Kasumi-1 (cell line): ENCODE data around the gene NPBWR2.
"Not testable (repeated sequence)": the region's sequence is repeated elsewhere in the genome, so short reads cannot be mapped to it uniquely, and the experiment has no call there.

Source experiments
- DNase-seq, 2 experiments: peaks; one replicate each; lab custom pipeline; 2025; lab: John Stamatoyannopoulos, UW

The NPBWR2 gene

DNA sequence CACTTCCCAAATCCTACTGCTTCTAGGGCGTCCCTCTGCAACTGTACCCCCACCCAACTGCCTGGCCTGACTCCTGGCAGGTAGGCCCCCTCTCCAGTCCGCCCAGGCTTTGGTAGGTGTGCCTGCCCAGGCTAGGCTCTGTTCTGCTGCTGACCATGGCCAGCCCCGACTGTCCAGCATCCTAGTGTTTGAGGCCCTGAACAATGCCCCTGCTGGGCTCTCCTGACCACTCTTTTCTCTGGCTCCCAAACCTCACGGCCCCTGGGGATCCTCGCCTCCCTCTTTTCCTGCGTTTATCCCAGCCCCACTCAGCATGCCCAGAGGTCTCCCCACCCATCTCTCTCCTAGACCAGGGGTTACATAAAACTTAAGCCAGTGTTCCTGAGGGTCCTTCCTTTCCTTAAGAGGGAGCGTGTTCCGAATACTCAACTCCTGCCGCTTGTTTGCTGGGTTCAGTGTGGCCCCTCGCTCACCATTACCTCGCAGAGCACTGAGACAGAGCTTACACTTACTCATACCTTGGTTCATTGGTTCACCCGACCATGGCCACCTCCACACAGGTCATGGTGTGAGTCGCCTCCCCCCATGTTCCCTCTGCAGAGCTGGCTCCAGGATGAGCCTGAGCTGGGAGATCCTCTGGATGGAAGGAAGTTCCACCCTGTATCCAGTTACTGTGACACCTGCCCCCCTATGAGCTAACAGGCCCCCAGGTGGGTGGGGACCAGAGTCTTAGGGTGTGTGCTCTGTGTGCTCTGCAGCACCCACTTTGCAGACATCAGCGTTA lies 35.8 kb upstream of the NPBWR2 start:
- DNase-seq: no peak

GRCh38 chr20:64142590-64142989 lies 35.2 kb upstream of the NPBWR2 start:
- DNase-seq: no peak

DNA sequence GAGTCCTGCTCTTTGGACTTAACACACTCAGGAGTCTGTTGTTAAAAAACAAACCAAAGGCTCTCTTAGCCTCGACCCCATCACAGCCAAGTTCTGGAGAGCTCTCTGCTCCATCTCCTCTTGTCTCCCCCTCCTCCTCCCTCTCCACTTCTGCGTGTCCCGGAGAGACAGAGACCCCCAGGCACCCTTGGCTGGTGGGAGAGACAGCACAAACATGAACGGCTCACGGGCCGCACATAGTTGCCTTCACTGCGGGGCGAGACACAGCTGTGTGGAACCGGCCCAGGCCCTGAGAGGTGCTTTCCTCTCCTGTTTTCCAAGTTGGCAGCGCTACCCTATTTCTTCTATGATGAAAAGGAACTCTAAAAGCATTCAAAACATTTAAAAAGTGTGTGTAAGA lies 33.6 kb upstream of the NPBWR2 start:
- no peak for DNase-seq

GRCh38 chr20:64140061-64140931 lies 32.9 kb upstream of the NPBWR2 start:
- no peak for DNase-seq

GRCh38 chr20:64139199-64140060 lies 32.1 kb upstream of the NPBWR2 start:
- DNase-seq: no peak

DNA sequence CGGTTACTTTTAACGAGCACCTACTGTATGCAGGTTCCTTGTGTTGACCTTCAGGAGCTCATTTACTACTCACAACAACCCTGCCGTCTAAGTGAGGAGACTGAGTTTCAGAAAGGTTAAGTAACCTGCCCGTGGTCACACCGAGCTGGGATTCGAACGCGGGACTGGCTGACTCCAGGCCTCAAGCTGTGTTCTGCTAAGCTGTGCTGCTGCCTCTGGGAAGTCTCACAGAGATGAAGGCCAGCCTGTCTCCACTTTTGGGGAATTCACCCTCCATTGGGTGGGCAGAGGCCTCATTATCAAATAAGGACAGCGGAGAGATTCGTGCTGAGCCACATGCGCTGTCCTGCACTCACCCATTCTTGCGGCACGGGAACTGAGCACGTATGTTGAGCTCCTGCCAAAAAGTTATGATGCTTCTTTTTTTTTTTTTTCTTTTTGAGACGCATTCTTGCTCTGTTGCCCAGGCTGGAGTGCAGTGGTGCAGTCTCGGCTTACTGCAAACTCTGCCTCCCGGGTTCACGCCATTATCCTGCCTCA lies 31.0 kb upstream of the NPBWR2 start:
- DNase-seq: no peak

DNA sequence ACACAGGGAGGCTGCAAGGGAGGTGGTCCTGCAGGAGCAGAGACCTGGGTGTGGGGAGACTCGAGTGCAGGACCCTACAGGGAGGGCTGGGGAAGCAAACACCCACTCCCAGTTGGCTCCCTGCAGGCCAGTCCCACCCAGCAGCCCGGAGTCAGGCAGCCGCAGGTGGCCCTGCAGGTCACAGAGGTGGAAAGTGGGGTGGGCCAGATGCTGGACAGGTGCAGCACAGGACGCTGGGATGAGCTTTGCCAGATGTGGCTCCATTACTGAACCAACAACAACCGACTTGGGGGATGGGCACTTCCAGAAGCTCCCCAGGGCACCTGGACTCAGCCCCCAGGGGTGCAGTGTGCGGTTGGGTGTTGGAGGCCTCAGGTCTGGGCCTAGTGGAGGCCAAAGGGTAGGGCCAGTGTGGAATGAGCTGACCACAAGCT lies 30.2 kb upstream of the NPBWR2 start:
- DNase-seq: no peak

GRCh38 chr20:64136004-64136710 lies 28.8 kb upstream of the NPBWR2 start:
- DNase-seq: no peak

- not testable (repeated sequence) for DNase-seq
These were observed 27.4 kb upstream of the NPBWR2 start for GRCh38 chr20:64134744-64135143.

DNA sequence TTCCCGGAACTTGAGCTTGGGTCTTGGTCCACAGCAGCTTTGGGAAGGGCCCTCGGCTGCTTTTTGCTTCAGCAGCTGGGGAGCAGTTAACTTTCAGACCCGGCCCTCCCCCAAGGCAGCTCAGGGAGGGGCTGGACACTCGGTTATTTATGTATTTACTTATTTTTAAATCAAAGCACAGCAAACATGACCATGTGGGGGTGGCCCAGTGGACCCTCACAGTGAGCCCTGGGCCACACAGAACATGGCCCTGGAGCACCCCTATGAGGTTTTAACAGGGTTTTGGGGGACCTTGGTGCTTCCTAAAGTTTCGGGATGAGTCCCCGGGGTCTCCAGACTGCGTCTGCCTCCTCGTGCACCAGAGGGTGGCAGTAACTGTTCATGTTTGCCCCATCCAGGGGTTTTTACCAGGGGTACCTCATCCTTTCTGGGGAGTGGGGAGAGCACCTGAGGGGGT lies 26.6 kb upstream of the NPBWR2 start:
- peak in 1 of 2 experiments; percentile 11 for DNase-seq

DNA sequence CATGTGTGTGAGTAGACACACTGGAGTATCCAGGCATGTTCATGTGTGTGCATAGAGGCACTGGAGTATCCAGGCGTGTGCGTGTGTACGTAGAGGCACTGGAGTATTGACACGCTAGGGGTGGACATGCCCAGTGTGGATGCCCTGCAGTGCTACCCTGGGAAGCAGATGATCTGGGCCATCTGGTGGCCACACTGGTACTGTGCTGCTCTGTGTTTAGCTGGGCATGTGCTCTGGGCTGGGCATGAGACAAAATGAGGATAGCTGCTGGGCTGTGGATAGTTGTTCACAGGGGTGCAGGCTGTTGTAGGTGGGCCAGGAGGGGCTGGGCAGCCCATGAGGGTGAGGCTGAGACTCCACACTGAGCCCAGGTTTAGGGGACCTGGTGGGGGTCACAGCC lies 24.0 kb upstream of the NPBWR2 start:
- no peak for DNase-seq

DNA sequence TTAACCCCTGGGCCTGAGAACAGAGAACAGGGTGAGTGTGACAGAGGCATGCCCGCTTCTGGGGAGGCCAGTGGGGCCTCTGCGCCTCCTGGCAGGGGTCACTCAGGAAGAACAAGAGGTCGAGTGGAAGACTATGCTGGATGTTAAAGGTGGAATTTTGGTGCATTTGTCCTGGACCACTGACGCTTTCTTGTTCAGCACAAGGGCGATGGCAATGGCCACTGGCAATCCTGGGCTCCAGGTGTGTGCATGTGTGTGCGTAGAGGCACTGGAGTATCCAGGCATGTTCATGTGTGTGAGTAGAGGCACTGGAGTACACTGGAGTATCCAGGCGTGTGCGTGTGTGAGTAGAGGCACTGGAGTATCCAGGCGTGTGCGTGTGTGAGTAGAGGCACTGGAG lies 23.5 kb upstream of the NPBWR2 start:
- no peak for DNase-seq

DNA sequence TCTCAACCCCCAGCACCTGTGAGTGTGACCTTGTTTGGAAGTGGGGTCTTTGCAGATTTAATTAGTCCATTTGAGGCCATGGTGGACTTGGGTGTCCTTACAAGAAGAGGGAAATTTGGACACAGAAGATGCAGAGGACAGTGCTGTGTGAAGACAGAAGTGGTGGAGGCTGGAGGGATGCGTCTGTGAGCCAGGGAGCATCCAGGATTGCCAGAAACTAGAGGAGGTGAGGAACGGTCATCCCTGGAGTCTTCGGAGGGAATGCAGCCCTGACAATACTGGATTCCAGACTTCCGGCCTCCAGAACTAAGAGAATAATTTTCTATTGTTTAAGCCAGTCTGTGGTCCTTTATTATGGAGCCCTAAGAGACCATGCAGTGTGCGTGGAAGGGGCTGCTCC lies 22.9 kb upstream of the NPBWR2 start:
- DNase-seq: no peak

GRCh38 chr20:64129146-64129782 lies 21.9 kb upstream of the NPBWR2 start:
- no peak for DNase-seq

- not testable (repeated sequence) for DNase-seq
These were observed 16.2 kb upstream of the NPBWR2 start for GRCh38 chr20:64123517-64123916.

DNA sequence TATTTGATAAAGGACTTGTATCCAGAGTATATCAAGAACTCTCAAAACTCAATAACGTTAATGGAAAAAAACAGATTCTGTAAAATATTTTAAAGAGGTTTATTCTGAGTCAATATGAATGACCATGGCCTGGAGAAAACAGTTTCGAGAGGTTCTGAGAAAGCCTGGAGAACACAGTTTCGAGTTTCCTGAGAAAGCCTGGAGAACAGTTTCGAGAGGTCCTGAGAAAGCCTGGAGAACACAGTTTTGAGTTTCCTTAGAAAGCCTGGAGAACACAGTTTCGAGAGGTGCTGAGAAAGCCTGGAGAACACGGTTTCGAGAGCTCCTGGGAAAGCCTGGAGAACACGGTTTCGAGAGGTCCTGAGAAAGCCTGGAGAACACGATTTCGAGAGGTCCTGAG lies 15.6 kb upstream of the NPBWR2 start:
- DNase-seq: not testable (repeated sequence)

- no peak for DNase-seq
These were observed 14.2 kb upstream of the NPBWR2 start for GRCh38 chr20:64121586-64121985.

GRCh38 chr20:64119681-64120341 lies 12.4 kb upstream of the NPBWR2 start:
- DNase-seq: no peak

DNA sequence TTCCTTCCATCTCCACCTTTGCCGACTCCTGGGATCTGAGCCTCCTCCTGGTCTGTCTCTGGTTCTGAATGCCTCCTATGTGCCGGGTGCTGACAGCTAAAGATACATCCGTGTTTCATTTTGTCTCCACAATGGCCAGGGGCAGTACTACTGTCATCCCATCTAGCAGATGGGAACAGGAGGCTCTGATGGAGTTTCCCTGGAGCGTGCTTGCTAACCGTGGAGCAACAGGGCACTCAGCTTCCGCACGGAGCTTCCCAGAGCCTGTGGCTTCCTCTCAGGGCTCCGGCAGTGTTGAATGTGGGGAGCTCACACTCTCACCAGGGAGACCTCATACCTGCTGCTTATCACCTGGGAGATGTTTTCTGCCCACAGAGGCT lies 11.9 kb upstream of the NPBWR2 start:
- no peak for DNase-seq

DNA sequence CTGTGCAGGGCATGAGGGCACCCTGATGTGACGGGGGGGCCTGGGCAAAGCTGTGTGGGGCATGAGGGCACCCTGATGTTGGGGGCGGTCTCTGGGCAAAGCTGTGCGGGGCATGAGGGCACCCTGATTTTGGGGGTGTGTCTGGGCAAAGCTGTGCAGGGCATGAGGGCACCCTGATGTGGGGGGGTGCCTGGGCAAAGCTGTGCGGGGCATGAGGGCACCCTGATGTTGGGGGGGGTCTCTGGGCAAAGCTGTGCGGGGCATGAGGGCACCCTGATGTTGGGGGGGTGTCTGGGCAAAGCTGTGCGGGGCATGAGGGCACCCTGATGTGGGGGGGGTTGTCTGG lies 10.0 kb upstream of the NPBWR2 start:
- DNase-seq: not testable (repeated sequence)
